ENCODE results near the gene ETV5.

The ETV5 gene

DNA sequence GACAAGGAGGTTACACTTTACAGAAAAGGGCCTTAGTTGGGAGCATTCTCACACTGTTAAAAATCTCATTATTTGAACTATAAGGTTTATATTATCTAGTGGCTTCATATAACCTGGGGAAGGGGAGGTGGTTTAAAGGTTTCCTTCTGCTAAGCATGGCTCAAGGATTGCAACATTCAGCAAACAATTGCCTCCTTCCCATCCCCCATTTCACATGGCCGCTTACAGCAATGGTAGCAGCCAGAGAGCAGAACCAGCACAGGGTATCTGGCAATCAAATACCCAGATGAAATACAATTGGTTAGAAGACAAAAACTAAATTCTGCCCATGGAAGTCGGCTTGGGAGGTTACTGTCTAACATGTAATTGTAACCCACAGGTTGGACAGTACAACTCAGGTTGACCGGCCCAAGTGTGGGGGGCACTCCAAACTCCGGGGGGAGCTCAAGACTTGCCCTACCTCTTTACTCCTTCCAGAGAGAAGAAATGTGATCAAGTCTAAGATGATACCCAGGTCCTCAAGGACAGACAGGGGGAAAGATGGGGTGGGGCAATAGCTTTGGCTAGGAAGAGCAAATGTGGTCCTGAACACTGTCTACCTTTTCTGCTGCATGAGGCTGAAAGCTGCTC, 15.5 kb downstream of the ETV5 start:
- TF ChIP-seq, protein P1, sequence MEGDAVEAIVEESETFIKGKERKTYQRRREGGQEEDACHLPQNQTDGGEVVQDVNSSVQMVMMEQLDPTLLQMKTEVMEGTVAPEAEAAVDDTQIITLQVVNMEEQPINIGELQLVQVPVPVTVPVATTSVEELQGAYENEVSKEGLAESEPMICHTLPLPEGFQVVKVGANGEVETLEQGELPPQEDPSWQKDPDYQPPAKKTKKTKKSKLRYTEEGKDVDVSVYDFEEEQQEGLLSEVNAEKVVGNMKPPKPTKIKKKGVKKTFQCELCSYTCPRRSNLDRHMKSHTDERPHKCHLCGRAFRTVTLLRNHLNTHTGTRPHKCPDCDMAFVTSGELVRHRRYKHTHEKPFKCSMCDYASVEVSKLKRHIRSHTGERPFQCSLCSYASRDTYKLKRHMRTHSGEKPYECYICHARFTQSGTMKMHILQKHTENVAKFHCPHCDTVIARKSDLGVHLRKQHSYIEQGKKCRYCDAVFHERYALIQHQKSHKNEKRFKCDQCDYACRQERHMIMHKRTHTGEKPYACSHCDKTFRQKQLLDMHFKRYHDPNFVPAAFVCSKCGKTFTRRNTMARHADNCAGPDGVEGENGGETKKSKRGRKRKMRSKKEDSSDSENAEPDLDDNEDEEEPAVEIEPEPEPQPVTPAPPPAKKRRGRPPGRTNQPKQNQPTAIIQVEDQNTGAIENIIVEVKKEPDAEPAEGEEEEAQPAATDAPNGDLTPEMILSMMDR (IDR thresholded peaks at IDR 0.05; ENCODE audit: unreplicated experiment in 3 of 3) = no peak
- H3K36me3 Mint-ChIP-seq (ENCODE audit: low read depth) = peaks cover 6% of the 10 kb centered on the region
- peaks cover 52% of the 10 kb centered on the region for H3K4me1 Mint-ChIP-seq
- H3K27ac Mint-ChIP-seq = no peak overlapping the region
- no peak overlapping the region for H3K4me3 Mint-ChIP-seq
- no peaks in the 10 kb centered on the region for H3K9me3 Mint-ChIP-seq
- peaks cover 19% of the 10 kb centered on the region for H3K27me3 Mint-ChIP-seq (ENCODE audit: low read depth)

DNA sequence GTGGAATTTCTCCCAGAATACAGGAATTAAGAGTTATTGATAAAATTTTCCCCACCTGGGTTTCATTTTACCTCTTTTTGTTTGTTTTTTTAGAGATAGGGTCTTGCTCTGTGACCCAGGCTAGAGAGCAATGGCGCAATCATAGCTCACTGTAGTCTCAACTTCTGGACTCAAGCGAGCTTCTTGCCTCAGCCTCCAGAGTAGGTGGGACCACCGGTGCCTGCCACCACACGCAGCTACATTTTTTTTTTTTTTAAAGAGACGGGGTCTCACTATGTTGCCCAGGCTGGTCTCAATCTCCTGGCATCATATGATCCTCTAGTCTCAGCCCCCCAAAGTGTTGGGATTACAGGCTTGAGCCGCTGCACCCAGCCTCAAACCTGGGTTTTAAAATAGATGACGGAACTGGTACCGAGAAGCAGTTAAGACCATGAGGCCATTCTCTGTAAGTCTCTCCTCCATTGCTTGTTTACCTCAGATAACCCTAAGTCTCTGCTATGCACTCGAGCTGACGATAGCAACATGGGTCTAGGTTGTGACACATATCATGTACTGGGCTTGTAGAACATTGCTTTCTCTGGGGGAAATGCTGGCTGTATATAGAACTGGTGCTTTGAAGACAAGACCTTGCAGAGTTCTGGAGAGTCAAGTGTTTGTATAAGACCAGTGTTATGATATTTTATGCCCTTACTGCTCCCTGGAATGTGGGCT, 16.4 kb downstream of the ETV5 start:
- H3K27me3 Mint-ChIP-seq (ENCODE audit: low read depth) = peaks cover 12% of the 10 kb centered on the region
- H3K27ac Mint-ChIP-seq = no peak overlapping the region
- H3K4me3 Mint-ChIP-seq = no peak overlapping the region
- TF ChIP-seq, protein P1 (IDR thresholded peaks at IDR 0.05; ENCODE audit: unreplicated experiment in 3 of 3) = no peak
- H3K36me3 Mint-ChIP-seq (ENCODE audit: low read depth) = peaks cover 14% of the 10 kb centered on the region
- H3K9me3 Mint-ChIP-seq = no peaks in the 10 kb centered on the region
- peaks cover 50% of the 10 kb centered on the region for H3K4me1 Mint-ChIP-seq

DNA sequence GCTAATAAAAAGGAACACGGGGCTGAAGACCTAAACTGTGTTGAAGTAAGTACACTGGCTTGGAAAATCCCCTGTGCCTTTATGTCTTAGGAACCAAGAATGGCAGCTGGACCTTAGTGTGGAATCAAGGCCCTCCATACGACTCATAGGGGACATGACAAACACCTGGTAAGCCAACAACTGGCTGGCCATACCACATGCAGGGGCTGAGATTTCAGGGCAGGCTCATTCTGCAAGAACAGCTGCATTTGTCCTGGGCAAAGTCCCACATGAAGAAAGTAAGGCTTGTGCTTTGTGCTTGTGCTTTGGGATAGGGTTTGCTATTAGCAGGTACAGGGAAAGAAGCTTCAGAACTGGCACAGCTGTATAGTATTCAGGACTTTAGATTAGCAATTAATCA, 18.0 kb downstream of the ETV5 start:
- H3K4me3 Mint-ChIP-seq = no peak overlapping the region

DNA sequence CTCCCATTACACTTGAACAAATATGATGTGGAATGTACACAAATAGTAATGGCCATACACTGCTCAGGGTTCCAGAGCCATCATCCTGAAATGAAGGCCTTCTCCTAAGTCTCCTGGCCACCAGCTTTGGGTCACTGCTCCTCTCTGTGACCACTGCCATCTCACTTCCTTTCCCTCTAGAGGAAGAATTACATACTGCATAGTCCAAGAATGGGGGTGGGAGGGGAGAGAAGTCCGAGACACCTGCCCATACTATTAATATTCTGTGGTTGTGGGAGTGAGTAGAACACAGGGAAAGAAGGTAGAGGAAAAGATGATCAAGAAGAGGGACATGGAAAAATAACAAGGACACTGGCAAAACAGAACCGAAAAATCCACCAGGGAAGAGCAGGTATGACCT, 20.6 kb downstream of the ETV5 start:
- H3K27ac Mint-ChIP-seq = no peak overlapping the region
- H3K9me3 Mint-ChIP-seq = no peaks in the 10 kb centered on the region
- peaks cover 4% of the 10 kb centered on the region for H3K27me3 Mint-ChIP-seq (ENCODE audit: low read depth)
- no peak overlapping the region for H3K4me3 Mint-ChIP-seq
- peaks cover 28% of the 10 kb centered on the region for H3K36me3 Mint-ChIP-seq (ENCODE audit: low read depth)
- TF ChIP-seq, protein P1 (IDR thresholded peaks at IDR 0.05; ENCODE audit: unreplicated experiment in 3 of 3) = no peak
- peaks cover 25% of the 10 kb centered on the region for H3K4me1 Mint-ChIP-seq

More for the DNA sequence above, 18.0 kb downstream of the ETV5 start:
- peaks cover 12% of the 10 kb centered on the region for H3K27me3 Mint-ChIP-seq (ENCODE audit: low read depth)
- peaks cover 28% of the 10 kb centered on the region for H3K36me3 Mint-ChIP-seq (ENCODE audit: low read depth)
- peaks cover 33% of the 10 kb centered on the region for H3K4me1 Mint-ChIP-seq
- TF ChIP-seq, protein P1 (IDR thresholded peaks at IDR 0.05; ENCODE audit: unreplicated experiment in 3 of 3) = no peak
- no peak overlapping the region for H3K27ac Mint-ChIP-seq
- H3K9me3 Mint-ChIP-seq = no peaks in the 10 kb centered on the region

DNA sequence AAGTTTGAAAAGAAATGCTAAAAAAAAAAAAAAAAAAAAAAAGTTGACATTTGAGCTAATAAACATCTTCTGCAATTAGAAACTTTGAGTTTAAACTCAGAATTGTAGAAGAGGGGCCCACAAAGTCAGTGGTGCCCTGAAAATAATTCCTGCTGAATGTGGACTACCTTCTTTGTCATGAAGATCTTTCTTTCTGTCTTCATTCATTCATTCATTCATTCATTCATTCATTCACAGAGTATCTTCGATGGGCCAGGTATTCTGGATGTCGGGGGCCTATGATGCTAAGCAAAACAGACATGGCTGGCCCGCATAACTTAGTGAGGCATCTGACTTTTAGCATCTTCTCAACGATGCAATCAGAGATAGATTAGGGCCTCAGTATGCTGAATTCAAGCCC, 24.6 kb downstream of the ETV5 start:
- no peaks in the 10 kb centered on the region for H3K9me3 Mint-ChIP-seq
- no peak overlapping the region for H3K4me3 Mint-ChIP-seq
- no peak overlapping the region for H3K27ac Mint-ChIP-seq
- peaks cover 10% of the 10 kb centered on the region for H3K4me1 Mint-ChIP-seq
- TF ChIP-seq, protein P1 (IDR thresholded peaks at IDR 0.05; ENCODE audit: unreplicated experiment in 3 of 3) = no peak
- peaks cover 3% of the 10 kb centered on the region for H3K27me3 Mint-ChIP-seq (ENCODE audit: low read depth)
- peaks cover 32% of the 10 kb centered on the region for H3K36me3 Mint-ChIP-seq (ENCODE audit: low read depth)

DNA sequence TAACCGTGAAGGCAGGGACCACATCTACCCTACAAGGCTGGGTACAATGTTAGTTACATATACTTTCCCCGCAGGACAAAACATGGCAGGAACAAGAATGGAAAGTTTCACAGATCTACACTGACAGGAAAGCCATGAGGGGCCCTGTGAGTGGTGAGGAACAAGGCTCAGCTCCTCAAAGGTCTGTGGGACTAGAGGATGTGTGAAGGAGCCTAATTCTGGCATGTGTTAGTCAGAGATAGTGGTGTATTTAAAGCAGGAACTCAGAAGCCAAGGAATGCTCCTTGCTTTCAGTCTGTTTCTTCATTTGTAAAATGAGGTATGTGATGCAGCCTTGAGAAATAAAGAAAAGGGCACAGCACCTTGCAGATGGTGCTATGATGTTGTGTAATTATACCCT, 25.1 kb downstream of the ETV5 start:
- H3K9me3 Mint-ChIP-seq = no peaks in the 10 kb centered on the region
- H3K36me3 Mint-ChIP-seq (ENCODE audit: low read depth) = peaks cover 36% of the 10 kb centered on the region
- H3K27ac Mint-ChIP-seq = no peak overlapping the region
- TF ChIP-seq, protein P1 (IDR thresholded peaks at IDR 0.05; ENCODE audit: unreplicated experiment in 3 of 3) = no peak
- H3K4me3 Mint-ChIP-seq = no peak overlapping the region
- peaks cover 10% of the 10 kb centered on the region for H3K4me1 Mint-ChIP-seq
- peaks cover 3% of the 10 kb centered on the region for H3K27me3 Mint-ChIP-seq (ENCODE audit: low read depth)
